HG03558 (cell line): ENCODE measurements around the gene BLID.

Experiments
- ATAC-seq: cut with Tn5 transposase; IDR thresholded peaks from one replicate; pipeline ENCODE4 v1.9.1; 2021; ENCODE audit warnings: moderate number of reproducible peaks; ENCODE audit not compliant: unreplicated experiment; ENCODE audit errors: extremely low read depth

The BLID gene

GRCh38 chr11:122141725-122142124 is 25.7 kb upstream of the BLID start:
- ATAC-seq, result no peak

GRCh38 chr11:122140500-122140899 is 24.5 kb upstream of the BLID start:
- ATAC-seq, result no peak

- ATAC-seq, result no peak
Measured at GRCh38 chr11:122139595-122139866, 23.5 kb upstream of the BLID start.

- no peak for ATAC-seq
Measured at GRCh38 chr11:122138744-122139594, 23.0 kb upstream of the BLID start.

GRCh38 chr11:122137078-122137793 is 21.2 kb upstream of the BLID start:
- ATAC-seq, result no peak

GRCh38 chr11:122131126-122131525 is 15.1 kb upstream of the BLID start:
- ATAC-seq, result no peak

GRCh38 chr11:122128146-122128545 is 12.1 kb upstream of the BLID start:
- no peak for ATAC-seq

GRCh38 chr11:122127020-122127419 is 11.0 kb upstream of the BLID start:
- ATAC-seq, result no peak

GRCh38 chr11:122126024-122126688 is 10.1 kb upstream of the BLID start:
- no peak for ATAC-seq

GRCh38 chr11:122123263-122123929 is 7.4 kb upstream of the BLID start:
- ATAC-seq, result no peak

GRCh38 chr11:122122179-122122578 is 6.2 kb upstream of the BLID start:
- no peak for ATAC-seq

- no peak for ATAC-seq
Measured at GRCh38 chr11:122120096-122120495, 4.1 kb upstream of the BLID start.

- ATAC-seq, result no peak
Measured at GRCh38 chr11:122116591-122116990, 576 bp upstream of the BLID start.

- ATAC-seq, result no peak
Measured at GRCh38 chr11:122114976-122115375, 1.0 kb downstream of the BLID start.

- ATAC-seq, result no peak
Measured at GRCh38 chr11:122113836-122114825, 1.9 kb downstream of the BLID start.

- no peak for ATAC-seq
Measured at GRCh38 chr11:122112470-122113365, 3.3 kb downstream of the BLID start.

- no peak for ATAC-seq
Measured at GRCh38 chr11:122109932-122110331, 6.1 kb downstream of the BLID start.

- no peak for ATAC-seq
Measured at GRCh38 chr11:122108828-122109227, 7.2 kb downstream of the BLID start.
